HG03095 (cell line): Measurements from ENCODE around the gene KRT27.
"Not testable (repeated sequence)": the region's sequence is repeated elsewhere in the genome, so short reads cannot be mapped to it uniquely, and the experiment has no call there.

Experiments used
- ATAC-seq: cut with Tn5 transposase; IDR thresholded peaks from one replicate; pipeline ENCODE4 v1.9.1; 2021; ENCODE audit warnings: moderate library complexity; ENCODE audit not compliant: unreplicated experiment

Gene KRT27, protein sequence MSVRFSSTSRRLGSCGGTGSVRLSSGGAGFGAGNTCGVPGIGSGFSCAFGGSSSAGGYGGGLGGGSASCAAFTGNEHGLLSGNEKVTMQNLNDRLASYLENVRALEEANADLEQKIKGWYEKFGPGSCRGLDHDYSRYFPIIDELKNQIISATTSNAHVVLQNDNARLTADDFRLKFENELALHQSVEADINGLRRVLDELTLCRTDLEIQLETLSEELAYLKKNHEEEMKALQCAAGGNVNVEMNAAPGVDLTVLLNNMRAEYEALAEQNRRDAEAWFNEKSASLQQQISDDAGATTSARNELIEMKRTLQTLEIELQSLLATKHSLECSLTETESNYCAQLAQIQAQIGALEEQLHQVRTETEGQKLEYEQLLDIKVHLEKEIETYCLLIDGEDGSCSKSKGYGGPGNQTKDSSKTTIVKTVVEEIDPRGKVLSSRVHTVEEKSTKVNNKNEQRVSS

GRCh38 chr17:40782450-40782849, at the start of gene KRT27:
Gene KRT27 (minus strand): TSS chr17:40782550. CDS start chr17:40782493, 57 bp downstream.
- no peak for ATAC-seq

DNA sequence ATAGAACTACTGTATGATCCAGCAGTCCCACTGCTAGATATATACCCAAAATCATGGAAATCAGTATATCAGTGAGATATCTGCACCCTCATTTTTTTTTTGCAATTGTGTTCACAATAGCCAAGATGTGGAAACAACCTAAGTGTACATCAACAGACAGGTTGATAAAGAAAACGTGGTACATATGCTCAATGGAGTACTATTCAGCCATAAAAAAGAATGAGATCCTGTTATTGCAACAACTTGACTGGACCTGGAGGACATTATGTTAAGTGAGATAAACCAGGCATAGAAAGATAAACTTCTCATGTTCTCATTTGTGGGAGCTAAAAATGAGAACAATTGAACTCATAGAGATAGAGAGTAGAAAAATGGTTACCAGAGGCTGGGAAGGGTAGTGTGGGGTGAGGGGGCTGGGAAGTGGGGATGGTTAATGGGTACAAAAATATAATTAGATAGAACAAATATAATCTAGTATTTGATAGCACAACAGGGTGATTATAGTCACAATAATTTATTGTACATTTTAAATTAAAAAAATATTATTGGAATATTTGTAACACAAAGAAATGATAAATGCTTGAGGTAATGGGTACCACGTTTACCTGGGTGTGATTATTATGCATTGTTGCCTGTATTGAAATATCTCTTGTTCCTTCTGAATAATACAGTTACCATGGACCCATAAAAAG, 47.9 kb upstream of the KRT27 start:
- ATAC-seq: no peak

DNA sequence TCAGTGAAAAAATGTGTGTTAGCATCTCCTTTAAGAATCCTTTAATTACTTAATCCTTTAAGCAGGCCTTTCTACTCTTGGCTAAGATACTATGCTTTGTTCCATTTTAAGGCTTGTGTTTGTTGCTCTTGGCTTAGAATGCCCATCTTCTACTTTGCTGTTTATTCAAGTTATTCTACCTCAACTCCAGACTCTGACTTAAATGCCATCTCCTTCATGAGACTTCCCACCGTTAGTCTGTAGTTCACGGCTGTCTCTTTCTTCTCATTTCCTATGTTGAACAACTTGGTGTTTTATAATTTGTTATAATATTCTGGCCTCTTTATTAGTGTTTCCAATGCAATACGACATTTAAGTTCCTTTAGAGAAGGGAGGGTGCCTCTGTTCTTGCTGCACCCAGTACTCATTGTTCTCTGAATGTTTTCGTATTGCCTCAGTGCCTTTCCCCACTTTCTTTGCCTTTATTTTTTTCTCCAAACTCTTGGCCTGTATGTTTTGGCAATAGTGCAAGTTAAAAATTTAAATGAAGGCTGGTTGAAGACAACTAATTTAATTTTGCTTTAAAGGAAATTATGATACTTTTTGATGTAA, 46.2 kb upstream of the KRT27 start:
- ATAC-seq: no peak

DNA sequence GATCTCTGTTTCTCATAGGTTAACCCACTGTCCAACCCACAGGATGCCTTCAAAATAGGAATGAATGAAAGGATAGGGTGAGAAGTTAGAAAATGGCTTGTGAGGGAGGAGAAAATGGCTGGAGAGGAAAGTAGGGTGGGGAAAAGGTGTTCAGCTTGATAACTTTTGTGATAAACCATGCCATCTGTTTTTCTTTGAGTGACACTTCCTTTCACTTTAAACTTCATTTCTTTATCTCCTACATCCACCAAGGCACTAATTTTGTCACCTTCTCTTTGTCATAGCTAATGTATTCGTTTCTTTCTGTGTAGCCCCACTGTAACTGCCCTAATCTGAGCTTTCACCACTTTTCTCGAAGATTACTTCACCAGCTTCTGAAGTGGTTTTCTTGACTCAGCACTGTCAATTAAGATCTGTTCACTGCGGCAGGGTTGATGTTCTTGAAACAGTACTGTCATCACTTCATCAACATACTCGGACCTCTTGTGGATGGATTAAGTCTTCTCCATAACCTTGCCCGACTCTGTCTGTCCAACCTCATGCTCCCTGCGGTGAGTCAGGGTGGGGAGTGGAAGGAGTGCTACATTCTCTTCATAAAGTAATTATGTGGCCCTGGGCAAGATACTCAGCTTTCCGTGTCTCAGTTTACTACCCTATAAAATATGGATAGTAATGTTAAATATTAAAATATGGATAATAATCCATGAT, 45.5 kb upstream of the KRT27 start:
- ATAC-seq: no peak

GRCh38 chr17:40825599-40825998, 43.2 kb upstream of the KRT27 start:
- no peak for ATAC-seq

GRCh38 chr17:40824015-40824832, 41.9 kb upstream of the KRT27 start:
- ATAC-seq: no peak

DNA sequence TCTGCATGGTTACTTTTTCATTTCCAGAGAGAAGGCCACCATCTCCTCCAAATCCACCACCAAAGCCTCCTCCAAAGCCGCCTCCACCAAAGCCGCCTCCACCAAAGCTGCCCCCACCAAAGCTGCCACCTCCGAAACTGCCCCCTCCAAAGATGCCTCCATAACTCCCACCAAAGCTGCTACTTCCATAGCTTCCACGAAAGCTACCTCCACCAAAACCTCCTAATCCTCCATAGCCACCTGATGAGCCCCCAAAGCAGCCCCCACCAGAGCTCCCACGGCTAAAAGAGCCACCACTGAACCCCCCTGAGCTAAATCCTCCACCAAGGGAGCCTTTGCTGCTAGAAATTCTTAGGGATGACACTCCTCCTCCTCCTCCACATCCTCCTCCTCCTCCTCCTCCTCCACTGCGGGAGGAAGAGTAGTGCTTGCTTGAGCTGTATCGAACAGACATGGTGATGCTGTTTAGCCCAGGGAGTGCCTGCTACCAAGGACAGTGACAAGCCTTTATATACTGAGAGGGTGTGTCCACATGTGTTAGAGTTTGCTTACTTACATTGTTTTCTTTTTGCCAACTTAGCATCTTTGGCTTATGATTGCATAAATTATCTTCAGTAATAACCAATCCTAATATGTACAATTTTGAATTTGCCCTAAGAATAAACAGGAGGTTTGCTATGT, 39.9 kb upstream of the KRT27 start, which contains the start of gene KRT10:
Gene KRT10 (minus strand): TSS at position 483 of the 681 bp plus-strand sequence. CDS start 29 bp downstream, at position 454.
- no peak for ATAC-seq

DNA sequence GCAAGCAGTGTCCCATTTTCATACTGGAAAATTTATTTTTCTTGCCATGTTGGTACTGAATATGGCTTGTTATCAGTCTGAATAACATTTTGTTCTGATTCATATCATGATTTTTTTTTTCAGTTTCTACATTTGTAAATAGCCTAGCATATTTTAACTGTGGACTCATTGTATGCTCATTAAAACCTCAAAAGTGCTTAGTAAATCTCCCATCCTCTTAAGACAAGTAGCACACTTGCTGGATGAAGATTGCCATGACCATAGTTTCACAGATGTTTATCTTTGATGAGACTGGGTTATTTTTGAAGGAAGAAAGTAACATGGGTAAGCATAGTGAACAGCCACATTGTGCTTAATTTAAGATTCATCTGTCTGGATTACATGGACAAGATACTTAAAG, 39.2 kb upstream of the KRT27 start:
- no peak for ATAC-seq

GRCh38 chr17:40820228-40820838, 38.0 kb upstream of the KRT27 start:
- no peak for ATAC-seq

DNA sequence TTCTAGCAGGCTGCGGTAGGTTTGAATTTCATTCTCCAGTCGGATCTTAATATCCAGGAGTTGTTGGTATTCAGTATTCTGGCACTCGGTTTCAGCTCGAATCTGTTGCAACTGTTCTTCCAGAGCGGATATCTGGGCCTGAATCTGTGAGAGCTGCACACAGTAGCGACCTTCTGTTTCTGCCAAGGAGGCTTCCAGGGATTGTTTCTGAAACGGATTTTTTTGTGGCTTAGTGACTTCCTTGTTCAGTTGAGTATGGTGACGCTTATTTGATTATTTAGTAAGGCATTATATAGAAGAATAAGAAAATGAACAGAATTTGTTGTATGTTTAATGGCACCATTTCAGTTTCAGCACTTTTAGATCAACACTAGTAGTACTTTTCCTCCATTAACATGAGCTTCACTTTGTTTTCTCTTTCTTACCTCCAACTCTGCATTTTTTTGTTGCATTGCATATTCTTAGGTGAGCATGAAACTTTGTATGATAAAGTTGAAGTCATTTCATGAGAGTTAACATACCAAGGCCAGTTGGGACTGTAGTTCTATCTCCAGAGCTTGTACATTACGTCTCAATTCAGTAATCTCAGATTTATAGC, 37.3 kb upstream of the KRT27 start:
- ATAC-seq: no peak

DNA sequence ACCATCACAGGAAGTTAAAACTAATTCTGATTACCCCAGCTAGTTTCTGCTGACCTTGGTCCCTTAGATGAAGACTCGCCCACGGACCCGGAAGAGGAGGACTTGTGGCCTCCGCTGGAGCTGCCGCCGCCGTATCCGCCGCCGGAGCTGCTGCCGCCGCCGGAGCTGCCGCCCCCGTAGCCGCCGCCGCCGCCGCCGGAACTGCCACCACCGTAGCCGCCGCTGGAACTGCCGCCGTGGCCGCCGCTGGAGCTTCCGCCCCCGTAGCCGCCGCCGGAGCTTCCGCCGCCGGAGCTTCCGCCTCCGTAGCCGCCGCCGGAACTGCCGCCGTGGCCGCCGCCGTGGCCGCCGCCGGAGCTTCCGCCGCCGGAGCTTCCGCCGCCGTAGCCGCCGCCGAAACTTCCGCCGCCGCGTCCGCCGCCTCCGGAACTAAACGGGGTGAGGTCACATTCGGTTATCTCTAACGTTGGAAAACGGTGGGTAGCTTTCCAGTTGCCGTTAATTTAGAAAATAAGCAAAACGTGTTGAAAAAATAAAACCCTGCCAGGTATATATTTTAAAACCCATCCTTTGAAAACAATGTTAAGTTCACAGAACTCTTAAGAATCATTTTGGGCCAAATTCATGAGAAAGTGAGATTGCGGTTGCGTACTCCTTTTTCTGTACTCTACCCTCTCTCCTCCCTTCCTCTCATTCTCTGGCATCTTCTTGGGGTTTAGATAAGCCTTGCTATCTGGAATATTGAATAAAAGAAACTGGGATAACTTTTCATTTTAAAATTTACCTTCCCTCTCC, 36.6 kb upstream of the KRT27 start:
- no peak for ATAC-seq

- ATAC-seq: no peak
Observed at GRCh38 chr17:40818343-40818732, 36.0 kb upstream of the KRT27 start.

GRCh38 chr17:40817103-40817682, 34.8 kb upstream of the KRT27 start:
- ATAC-seq: no peak

GRCh38 chr17:40816569-40816968, 34.2 kb upstream of the KRT27 start:
- no peak for ATAC-seq

- ATAC-seq: no peak
Observed at GRCh38 chr17:40815381-40815780, 33.0 kb upstream of the KRT27 start.

DNA sequence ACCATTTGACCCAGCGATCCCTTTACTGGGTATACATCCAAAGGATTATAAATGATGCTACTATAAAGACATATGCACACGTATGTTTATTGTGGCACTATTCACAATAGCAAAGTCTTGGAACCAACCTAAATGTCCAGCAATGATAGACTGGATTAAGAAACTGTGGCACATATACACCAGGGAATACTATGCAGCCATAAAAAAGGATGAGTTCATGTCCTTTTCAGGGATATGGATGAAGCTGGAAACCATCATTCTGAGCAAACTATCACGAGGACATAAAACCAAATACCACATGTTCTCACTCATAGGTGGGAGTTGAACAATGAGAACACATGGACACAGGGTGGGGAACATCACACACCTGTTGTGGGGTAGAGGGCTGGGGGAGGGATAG, 32.3 kb upstream of the KRT27 start:
- ATAC-seq: not testable (repeated sequence)

- no peak for ATAC-seq
Observed at GRCh38 chr17:40813804-40814203, 31.5 kb upstream of the KRT27 start.

- no peak for ATAC-seq
Observed at GRCh38 chr17:40812639-40813038, 30.3 kb upstream of the KRT27 start.
